Measurements from ENCODE around the gene OPHN1.

DNA sequence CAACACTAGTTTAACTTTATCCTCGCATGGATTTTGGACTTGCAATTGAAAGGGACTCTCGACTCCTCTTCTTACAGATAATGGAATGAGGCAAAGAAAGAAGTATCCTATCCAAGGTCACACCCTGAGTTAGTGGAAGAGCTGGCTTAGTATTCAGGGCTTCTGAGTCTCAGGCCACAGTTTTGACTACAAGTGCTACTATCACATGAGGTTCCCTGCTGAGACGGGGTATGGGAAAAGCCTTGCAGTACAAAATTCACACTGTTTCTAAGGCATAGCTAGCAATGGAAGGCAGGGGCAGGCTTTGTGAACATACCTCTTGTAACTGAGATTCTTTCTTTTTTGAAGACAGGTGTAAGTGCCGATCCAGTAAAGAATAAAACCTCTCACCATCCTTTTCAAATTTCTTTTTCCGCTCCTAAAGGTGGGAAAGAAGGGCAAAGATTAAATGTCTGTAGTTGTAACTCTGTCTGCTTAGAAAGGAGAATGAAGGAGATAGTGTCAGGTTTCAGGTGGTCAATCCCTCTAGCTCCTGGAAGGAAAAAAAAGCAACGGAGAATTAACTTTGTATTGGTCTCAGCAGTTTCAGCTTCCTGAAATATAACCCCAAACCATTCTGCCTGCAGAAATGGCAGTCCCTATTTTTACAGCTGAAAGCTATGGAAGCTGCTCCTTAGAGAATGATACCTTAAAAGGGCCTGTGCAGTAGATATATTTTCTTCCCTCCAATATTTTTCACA lies 199.0 kb downstream of the OPHN1 start:
- no peak for TF ChIP-seq EZH2 (IDR thresholded peaks at IDR 0.05; ENCODE audit: low read depth, unreplicated experiment)
- no peak for TF ChIP-seq REST (IDR thresholded peaks at IDR 0.05; ENCODE audit: unreplicated experiment)
- TF ChIP-seq, protein P1, sequence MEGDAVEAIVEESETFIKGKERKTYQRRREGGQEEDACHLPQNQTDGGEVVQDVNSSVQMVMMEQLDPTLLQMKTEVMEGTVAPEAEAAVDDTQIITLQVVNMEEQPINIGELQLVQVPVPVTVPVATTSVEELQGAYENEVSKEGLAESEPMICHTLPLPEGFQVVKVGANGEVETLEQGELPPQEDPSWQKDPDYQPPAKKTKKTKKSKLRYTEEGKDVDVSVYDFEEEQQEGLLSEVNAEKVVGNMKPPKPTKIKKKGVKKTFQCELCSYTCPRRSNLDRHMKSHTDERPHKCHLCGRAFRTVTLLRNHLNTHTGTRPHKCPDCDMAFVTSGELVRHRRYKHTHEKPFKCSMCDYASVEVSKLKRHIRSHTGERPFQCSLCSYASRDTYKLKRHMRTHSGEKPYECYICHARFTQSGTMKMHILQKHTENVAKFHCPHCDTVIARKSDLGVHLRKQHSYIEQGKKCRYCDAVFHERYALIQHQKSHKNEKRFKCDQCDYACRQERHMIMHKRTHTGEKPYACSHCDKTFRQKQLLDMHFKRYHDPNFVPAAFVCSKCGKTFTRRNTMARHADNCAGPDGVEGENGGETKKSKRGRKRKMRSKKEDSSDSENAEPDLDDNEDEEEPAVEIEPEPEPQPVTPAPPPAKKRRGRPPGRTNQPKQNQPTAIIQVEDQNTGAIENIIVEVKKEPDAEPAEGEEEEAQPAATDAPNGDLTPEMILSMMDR (conservative IDR thresholded peaks at IDR 0.05; ENCODE audit: low read depth in 2 of 2) = no peak
- TF ChIP-seq POLR2AphosphoS5 (IDR thresholded peaks at IDR 0.05; ENCODE audit: low read depth) = no peak
- TF ChIP-seq EZH2phosphoT487 (IDR thresholded peaks at IDR 0.05; ENCODE audit: unreplicated experiment) = no peak
